GM19025 (cell line): ENCODE data around the gene TSEN2.
"Not testable (repeated sequence)": the region's sequence is repeated elsewhere in the genome, so short reads cannot be mapped to it uniquely, and the experiment has no call there.

Experiments
- ATAC-seq: cut with Tn5 transposase; IDR thresholded peaks from one replicate; pipeline ENCODE4 v1.9.1; 2021; ENCODE audit warnings: mild to moderate bottlenecking, low read depth, moderate library complexity; ENCODE audit not compliant: unreplicated experiment

Gene TSEN2

GRCh38 chr3:12484198-12484982 is at the start of gene TSEN2:
TSS of gene TSEN2 (plus strand) at chr3:12484480. CDS start at chr3:12489801, 5,321 bp downstream.
- ATAC-seq, result peak; percentile 93

GRCh38 chr3:12436514-12437220 is 47.6 kb upstream of the TSEN2 start:
- no peak for ATAC-seq

GRCh38 chr3:12437221-12437605 is 47.1 kb upstream of the TSEN2 start:
- ATAC-seq, result no peak

GRCh38 chr3:12437861-12438260 is 46.4 kb upstream of the TSEN2 start:
- ATAC-seq, result no peak

- no peak for ATAC-seq
Observed at GRCh38 chr3:12438318-12438717, 46.0 kb upstream of the TSEN2 start.

GRCh38 chr3:12439161-12439940 is 44.9 kb upstream of the TSEN2 start:
- ATAC-seq, result no peak

- no peak for ATAC-seq
Observed at GRCh38 chr3:12440927-12441714, 43.2 kb upstream of the TSEN2 start.

- no peak for ATAC-seq
Observed at GRCh38 chr3:12442654-12443501, 41.4 kb upstream of the TSEN2 start.

GRCh38 chr3:12443781-12444522 is 40.3 kb upstream of the TSEN2 start:
- no peak for ATAC-seq

GRCh38 chr3:12444582-12445471 is 39.5 kb upstream of the TSEN2 start:
- ATAC-seq, result no peak

GRCh38 chr3:12445523-12446240 is 38.6 kb upstream of the TSEN2 start:
- no peak for ATAC-seq

- ATAC-seq, result no peak
Observed at GRCh38 chr3:12446298-12446697, 38.0 kb upstream of the TSEN2 start.

GRCh38 chr3:12447075-12447474 is 37.2 kb upstream of the TSEN2 start:
- no peak for ATAC-seq

GRCh38 chr3:12448404-12449202 is 35.7 kb upstream of the TSEN2 start:
- not testable (repeated sequence) for ATAC-seq

GRCh38 chr3:12449889-12450682 is 34.2 kb upstream of the TSEN2 start:
- ATAC-seq, result no peak

- ATAC-seq, result no peak
Observed at GRCh38 chr3:12451481-12451880, 32.8 kb upstream of the TSEN2 start.
